SK-N-SH treated with all-trans-retinoic acid at 6 μM for 48 hours (cell line): ENCODE data around the gene DAB1.

Source experiments
- RARB ChIP-seq: fragments of 250-450 bp; sonication (Bioruptor Pico); IDR thresholded peaks from 2 replicates; pipeline ENCODE4 v1.8.0; 2021; ENCODE audit warnings: mild to moderate bottlenecking, moderate library complexity
- ZFP30 ChIP-seq: fragments of 450-650 bp; formaldehyde crosslinking; IDR thresholded peaks from 2 replicates; pipeline ENCODE4 v1.5.0; 2022; ENCODE audit warnings: mild to moderate bottlenecking, moderate library complexity

- TF ChIP-seq RARB: no peak
- TF ChIP-seq ZFP30: no peak
Measured at GRCh38 chr1:57361516-57361915, 62.3 kb downstream of the DAB1 start.
